ENCODE measurements around the gene KCNC1. TPM values are rescaled to one million over a fixed set of nuclear protein-coding genes. Genes with fewer than 3 reads are reported as not detected.

Gene KCNC1
- polyA plus RNA-seq, 1 of the 3 experiments (the other 2 are of a cell fraction): 0.18 TPM

DNA sequence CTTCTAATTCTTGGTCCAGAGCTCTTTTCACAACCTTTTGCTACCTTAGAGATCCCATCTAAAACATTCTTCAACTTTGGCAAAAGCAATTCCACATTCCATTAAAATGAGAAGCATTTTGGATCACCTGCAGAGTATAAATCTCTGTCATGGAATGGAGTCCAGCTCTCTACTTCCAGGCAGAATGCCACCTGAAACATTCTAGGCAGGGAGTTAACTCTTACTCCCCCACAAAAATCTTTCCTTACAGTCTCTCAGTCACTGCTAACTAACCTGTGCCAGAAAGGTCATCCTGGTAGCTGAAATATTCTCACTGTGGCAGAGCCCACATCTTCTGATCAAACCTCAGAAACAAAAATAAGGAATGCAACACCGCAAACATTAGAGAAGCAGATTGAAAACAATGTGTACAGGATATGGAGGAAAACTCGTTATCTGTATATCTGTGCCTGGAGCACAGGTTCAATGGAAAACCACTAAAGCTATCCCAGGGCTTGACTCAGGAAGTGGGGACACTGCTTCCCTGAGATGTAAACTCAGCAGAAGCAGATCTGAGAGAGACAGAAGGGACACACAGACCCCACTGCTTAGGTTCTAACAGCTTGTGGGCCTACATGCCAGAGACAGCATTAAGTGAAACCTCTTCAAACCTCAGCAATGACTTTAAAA, 78.9 kb downstream of the KCNC1 start (continued):
- TF ChIP-seq GABPA (IDR thresholded peaks at IDR 0.05; ENCODE audit: low read depth) (no peak), CHD2 (IDR thresholded peaks at IDR 0.05; ENCODE audit: low read length, partially characterized antibody) (no peak), FOSL2 (IDR thresholded peaks at IDR 0.05; ENCODE audit: borderline replicate concordance, low read depth) (0 out of 2 replicates have a peak, but pooled peaks have one; percentile 14), EP300 (IDR thresholded peaks at IDR 0.05; ENCODE audit: borderline replicate concordance in 1 of 2, low read depth in 1 of 2, low read length in 1 of 2) (peak in 1 of 2 experiments; percentile 40; a peak in 1 of 4 replicates), RAD21 (IDR thresholded peaks at IDR 0.05; ENCODE audit: low read length) (no peak), JUND (IDR thresholded peaks at IDR 0.05) (peak; percentile 35; the same call in 1 of the 2 replicates), ELF1 (IDR thresholded peaks at IDR 0.05) (no peak), FOXM1 (IDR thresholded peaks at IDR 0.05; ENCODE audit: low read depth) (no peak), RXRA (IDR thresholded peaks at IDR 0.05; ENCODE audit: borderline replicate concordance, low read depth) (no peak; the same call in 1 of the 2 replicates), FOXJ3 (CRISPR knock-in tag; IDR thresholded peaks at IDR 0.05) (no peak), RFX5 (IDR thresholded peaks at IDR 0.05; ENCODE audit: low read length) (no peak), NFIC (IDR thresholded peaks at IDR 0.05; ENCODE audit: borderline replicate concordance) (peak; percentile 82), TEAD4 (IDR thresholded peaks at IDR 0.05; ENCODE audit: borderline replicate concordance, insufficient read depth) (0 out of 2 replicates have a peak, but pooled peaks have one; percentile 45), SMC3 (IDR thresholded peaks at IDR 0.05; ENCODE audit: low read depth, low read length) (no peak), GATA2 (CRISPR knock-in tag; IDR thresholded peaks at IDR 0.05) (no peak), MXI1 (IDR thresholded peaks at IDR 0.05; ENCODE audit: low read depth, low read length) (no peak), MEF2A (IDR thresholded peaks at IDR 0.05; ENCODE audit: borderline replicate concordance, low read depth) (no peak), POLR2AphosphoS5 (IDR thresholded peaks at IDR 0.05; ENCODE audit: low read depth, low read length) (no peak)
- TF ChIP-seq, protein P1, sequence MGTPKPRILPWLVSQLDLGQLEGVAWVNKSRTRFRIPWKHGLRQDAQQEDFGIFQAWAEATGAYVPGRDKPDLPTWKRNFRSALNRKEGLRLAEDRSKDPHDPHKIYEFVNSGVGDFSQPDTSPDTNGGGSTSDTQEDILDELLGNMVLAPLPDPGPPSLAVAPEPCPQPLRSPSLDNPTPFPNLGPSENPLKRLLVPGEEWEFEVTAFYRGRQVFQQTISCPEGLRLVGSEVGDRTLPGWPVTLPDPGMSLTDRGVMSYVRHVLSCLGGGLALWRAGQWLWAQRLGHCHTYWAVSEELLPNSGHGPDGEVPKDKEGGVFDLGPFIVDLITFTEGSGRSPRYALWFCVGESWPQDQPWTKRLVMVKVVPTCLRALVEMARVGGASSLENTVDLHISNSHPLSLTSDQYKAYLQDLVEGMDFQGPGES (IDR thresholded peaks at IDR 0.05; ENCODE audit: low read depth, low read length): no peak
- TF ChIP-seq, protein P2, sequence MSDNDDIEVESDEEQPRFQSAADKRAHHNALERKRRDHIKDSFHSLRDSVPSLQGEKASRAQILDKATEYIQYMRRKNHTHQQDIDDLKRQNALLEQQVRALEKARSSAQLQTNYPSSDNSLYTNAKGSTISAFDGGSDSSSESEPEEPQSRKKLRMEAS (IDR thresholded peaks at IDR 0.05; ENCODE audit: low read depth): no peak
- TF ChIP-seq, protein P3, sequence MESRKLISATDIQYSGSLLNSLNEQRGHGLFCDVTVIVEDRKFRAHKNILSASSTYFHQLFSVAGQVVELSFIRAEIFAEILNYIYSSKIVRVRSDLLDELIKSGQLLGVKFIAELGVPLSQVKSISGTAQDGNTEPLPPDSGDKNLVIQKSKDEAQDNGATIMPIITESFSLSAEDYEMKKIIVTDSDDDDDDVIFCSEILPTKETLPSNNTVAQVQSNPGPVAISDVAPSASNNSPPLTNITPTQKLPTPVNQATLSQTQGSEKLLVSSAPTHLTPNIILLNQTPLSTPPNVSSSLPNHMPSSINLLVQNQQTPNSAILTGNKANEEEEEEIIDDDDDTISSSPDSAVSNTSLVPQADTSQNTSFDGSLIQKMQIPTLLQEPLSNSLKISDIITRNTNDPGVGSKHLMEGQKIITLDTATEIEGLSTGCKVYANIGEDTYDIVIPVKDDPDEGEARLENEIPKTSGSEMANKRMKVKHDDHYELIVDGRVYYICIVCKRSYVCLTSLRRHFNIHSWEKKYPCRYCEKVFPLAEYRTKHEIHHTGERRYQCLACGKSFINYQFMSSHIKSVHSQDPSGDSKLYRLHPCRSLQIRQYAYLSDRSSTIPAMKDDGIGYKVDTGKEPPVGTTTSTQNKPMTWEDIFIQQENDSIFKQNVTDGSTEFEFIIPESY (IDR thresholded peaks at IDR 0.05; ENCODE audit: borderline replicate concordance, low read depth): no peak
- TF ChIP-seq, protein P4, sequence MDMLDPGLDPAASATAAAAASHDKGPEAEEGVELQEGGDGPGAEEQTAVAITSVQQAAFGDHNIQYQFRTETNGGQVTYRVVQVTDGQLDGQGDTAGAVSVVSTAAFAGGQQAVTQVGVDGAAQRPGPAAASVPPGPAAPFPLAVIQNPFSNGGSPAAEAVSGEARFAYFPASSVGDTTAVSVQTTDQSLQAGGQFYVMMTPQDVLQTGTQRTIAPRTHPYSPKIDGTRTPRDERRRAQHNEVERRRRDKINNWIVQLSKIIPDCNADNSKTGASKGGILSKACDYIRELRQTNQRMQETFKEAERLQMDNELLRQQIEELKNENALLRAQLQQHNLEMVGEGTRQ (IDR thresholded peaks at IDR 0.05; ENCODE audit: borderline replicate concordance, low read depth, low read length): no peak
- TF ChIP-seq, protein P5, sequence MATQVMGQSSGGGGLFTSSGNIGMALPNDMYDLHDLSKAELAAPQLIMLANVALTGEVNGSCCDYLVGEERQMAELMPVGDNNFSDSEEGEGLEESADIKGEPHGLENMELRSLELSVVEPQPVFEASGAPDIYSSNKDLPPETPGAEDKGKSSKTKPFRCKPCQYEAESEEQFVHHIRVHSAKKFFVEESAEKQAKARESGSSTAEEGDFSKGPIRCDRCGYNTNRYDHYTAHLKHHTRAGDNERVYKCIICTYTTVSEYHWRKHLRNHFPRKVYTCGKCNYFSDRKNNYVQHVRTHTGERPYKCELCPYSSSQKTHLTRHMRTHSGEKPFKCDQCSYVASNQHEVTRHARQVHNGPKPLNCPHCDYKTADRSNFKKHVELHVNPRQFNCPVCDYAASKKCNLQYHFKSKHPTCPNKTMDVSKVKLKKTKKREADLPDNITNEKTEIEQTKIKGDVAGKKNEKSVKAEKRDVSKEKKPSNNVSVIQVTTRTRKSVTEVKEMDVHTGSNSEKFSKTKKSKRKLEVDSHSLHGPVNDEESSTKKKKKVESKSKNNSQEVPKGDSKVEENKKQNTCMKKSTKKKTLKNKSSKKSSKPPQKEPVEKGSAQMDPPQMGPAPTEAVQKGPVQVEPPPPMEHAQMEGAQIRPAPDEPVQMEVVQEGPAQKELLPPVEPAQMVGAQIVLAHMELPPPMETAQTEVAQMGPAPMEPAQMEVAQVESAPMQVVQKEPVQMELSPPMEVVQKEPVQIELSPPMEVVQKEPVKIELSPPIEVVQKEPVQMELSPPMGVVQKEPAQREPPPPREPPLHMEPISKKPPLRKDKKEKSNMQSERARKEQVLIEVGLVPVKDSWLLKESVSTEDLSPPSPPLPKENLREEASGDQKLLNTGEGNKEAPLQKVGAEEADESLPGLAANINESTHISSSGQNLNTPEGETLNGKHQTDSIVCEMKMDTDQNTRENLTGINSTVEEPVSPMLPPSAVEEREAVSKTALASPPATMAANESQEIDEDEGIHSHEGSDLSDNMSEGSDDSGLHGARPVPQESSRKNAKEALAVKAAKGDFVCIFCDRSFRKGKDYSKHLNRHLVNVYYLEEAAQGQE (IDR thresholded peaks at IDR 0.05; ENCODE audit: low read depth, low read length): no peak

Data from SK-N-SH (cell line).